Fibroblast of lung (primary cell): ENCODE measurements around the gene BIRC3.
"Not testable (repeated sequence)": the region's sequence is repeated elsewhere in the genome, so short reads cannot be mapped to it uniquely, and the experiment has no call there.

Experiments used
- CTCF ChIP-seq, 2 donors: IDR thresholded peaks in 1 of 2; conservative IDR thresholded peaks in 1 of 2; 1 replicate in 1 of 2; 2 replicates in 1 of 2; pipeline ENCODE4 v1.5.1; 2011 to 2012; ENCODE audit warnings: low read length in 2 of 2, control low read depth in 1 of 2, inconsistent platforms in 1 of 2, low read depth in 1 of 2, mild to moderate bottlenecking in 1 of 2
- EZH2 ChIP-seq: IDR thresholded peaks from 2 replicates; pipeline ENCODE4 v1.5.1; 2012; ENCODE audit warnings: low read length, control low read depth, mild to moderate bottlenecking; ENCODE audit errors: missing control alignments

DNA sequence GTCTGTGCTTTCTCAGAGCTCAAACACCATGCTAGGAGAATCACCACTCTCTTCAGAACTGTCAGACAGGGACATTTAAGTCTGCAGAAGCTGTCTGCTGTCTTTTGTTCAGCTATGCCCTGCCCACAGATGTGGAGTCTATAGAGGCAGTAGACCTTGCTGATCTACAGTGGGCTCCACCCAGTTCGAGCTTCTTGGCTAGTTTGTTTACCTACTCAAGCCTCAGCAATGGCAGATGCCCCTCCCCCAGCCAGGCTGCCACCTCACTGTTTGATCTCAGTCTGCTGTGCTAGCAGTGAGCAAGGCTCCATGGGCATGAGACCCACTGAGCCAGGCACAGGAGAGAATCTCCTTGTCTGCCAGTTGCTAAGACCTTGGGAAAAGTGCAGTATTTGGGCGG is 16.4 kb upstream of the BIRC3 start:
- not testable (repeated sequence) for TF ChIP-seq EZH2; CTCF (conservative IDR thresholded peaks at IDR 0.05 in 1 of 2, IDR thresholded peaks at IDR 0.05 in 1 of 2; ENCODE audit: low read depth in 1 of 2, low read length in 2 of 2)
